MM.1S (cell line): Measurements from ENCODE around the gene ALPK3.

Experiments
- DNase-seq: peaks from one replicate; pipeline ENCODE4 v3.0.0-alpha.2; 2015
- H2AFZ ChIP-seq: fragments of 300-600 bp; sonication (generic); 2 replicates; pipeline ENCODE4 v1.6.0; 2016; ENCODE audit warnings: antibody characterized with exemption, low read length
- H3F3A ChIP-seq: fragments of 300-600 bp; sonication (generic); 2 replicates; pipeline ENCODE4 v1.6.1; 2016; ENCODE audit warnings: mild to moderate bottlenecking, antibody characterized with exemption, low read length, moderate library complexity, mixed read lengths; ENCODE audit not compliant: insufficient read depth
- H3K27ac ChIP-seq: fragments of 300-600 bp; sonication (generic); 2 replicates; pipeline ENCODE4 v1.5.1; 2016; ENCODE audit warnings: mild to moderate bottlenecking, low read length
- H3K27me3 ChIP-seq: fragments of 300-600 bp; sonication (generic); replicated peaks from 2 replicates; pipeline ENCODE4 v1.6.0; 2016; ENCODE audit warnings: low read length; ENCODE audit not compliant: insufficient read depth
- H3K36me3 ChIP-seq: fragments of 300-600 bp; sonication (generic); replicated peaks from 2 replicates; pipeline ENCODE4 v1.6.1; 2016; ENCODE audit warnings: mild to moderate bottlenecking, low read length, mixed read lengths; ENCODE audit not compliant: insufficient read depth
- H3K4me1 ChIP-seq: fragments of 300-600 bp; sonication (generic); 2 replicates; pipeline ENCODE4 v1.6.1; 2016; ENCODE audit warnings: low read length, mixed read lengths
- H3K4me2 ChIP-seq: fragments of 300-600 bp; sonication (generic); 2 replicates; pipeline ENCODE4 v1.6.0; 2016; ENCODE audit warnings: low read depth, low read length
- H3K4me3 ChIP-seq: fragments of 300-600 bp; sonication (generic); 2 replicates; pipeline ENCODE4 v1.5.1; 2016; ENCODE audit warnings: low read length, mixed read lengths
- H3K79me2 ChIP-seq: fragments of 300-600 bp; sonication (generic); 2 replicates; pipeline ENCODE4 v1.6.1; 2016; ENCODE audit warnings: mixed run types, low read length, mixed read lengths
- H3K9ac ChIP-seq: fragments of 300-600 bp; sonication (generic); 2 replicates; pipeline ENCODE4 v1.6.1; 2016; ENCODE audit warnings: low read length, mixed read lengths
- H3K9me2 ChIP-seq: fragments of 300-600 bp; sonication (generic); replicated peaks from 2 replicates; pipeline ENCODE4 v1.6.1; 2016; ENCODE audit warnings: mild to moderate bottlenecking, low read length, mixed read lengths; ENCODE audit not compliant: insufficient read depth
- H3K9me3 ChIP-seq: fragments of 300-600 bp; sonication (generic); replicated peaks from 2 replicates; pipeline ENCODE4 v1.6.1; 2016; ENCODE audit warnings: mild to moderate bottlenecking, low read length, mixed read lengths; ENCODE audit not compliant: insufficient read depth
- H4K20me1 ChIP-seq: fragments of 300-600 bp; sonication (generic); 2 replicates; pipeline ENCODE4 v1.6.1; 2016; ENCODE audit warnings: mild to moderate bottlenecking, low read length, moderate library complexity, mixed read lengths; ENCODE audit not compliant: insufficient read depth
- CTCF ChIP-seq: fragments of 300-600 bp; sonication (generic); IDR thresholded peaks from 2 replicates; pipeline ENCODE4 v1.5.1; 2016; ENCODE audit warnings: antibody characterized with exemption, low read length, mixed read lengths
- EZH2 ChIP-seq: fragments of 300-600 bp; sonication (generic); optimal IDR thresholded peaks from 2 replicates; pipeline ENCODE3; 2017; ENCODE audit warnings: low read depth, mild to moderate bottlenecking, antibody characterized with exemption, low read length, mixed read lengths
- EZH2phosphoT487 ChIP-seq: fragments of 300-600 bp; sonication (generic); IDR thresholded peaks from 2 replicates; pipeline ENCODE4 v1.6.1; 2018; ENCODE audit warnings: antibody characterized with exemption, low read length

ALPK3 gene

GRCh38 chr15:84857418-84858004 is 40.4 kb downstream of the ALPK3 start:
- TF ChIP-seq EZH2 (no peak), CTCF (no peak), EZH2phosphoT487 (no peak)
- Histone ChIP-seq H3K4me2 (no peak overlapping the region), H3K4me1 (no peaks in the 10 kb centered on the region), H3K36me3 (no peaks in the 10 kb centered on the region), H3K27me3 (no peaks in the 10 kb centered on the region), H4K20me1 (no peaks in the 10 kb centered on the region), H3K27ac (no peak overlapping the region), H3K9me2 (no peaks in the 10 kb centered on the region), H3K9me3 (no peaks in the 10 kb centered on the region), H3K79me2 (no peaks in the 10 kb centered on the region), H3K9ac (no peak overlapping the region), H3K4me3 (no peak overlapping the region), H2AFZ (no peak overlapping the region), H3F3A (no peaks in the 10 kb centered on the region)
- DNase-seq = no peak

GRCh38 chr15:84858231-84858630 is 41.1 kb downstream of the ALPK3 start:
- Histone ChIP-seq H3K9me3 (no peaks in the 10 kb centered on the region), H3K4me1 (no peaks in the 10 kb centered on the region), H3K9ac (no peak overlapping the region), H3F3A (no peaks in the 10 kb centered on the region), H3K9me2 (no peaks in the 10 kb centered on the region), H4K20me1 (no peaks in the 10 kb centered on the region), H3K27me3 (no peaks in the 10 kb centered on the region), H3K27ac (no peak overlapping the region), H3K79me2 (no peaks in the 10 kb centered on the region), H2AFZ (no peak overlapping the region), H3K4me3 (no peak overlapping the region), H3K4me2 (no peak overlapping the region), H3K36me3 (no peaks in the 10 kb centered on the region)
- no peak for DNase-seq
- TF ChIP-seq CTCF (no peak), EZH2phosphoT487 (no peak), EZH2 (no peak)

GRCh38 chr15:84859144-84859543 is 42.0 kb downstream of the ALPK3 start:
- Histone ChIP-seq H3K79me2 (no peaks in the 10 kb centered on the region), H3K36me3 (no peaks in the 10 kb centered on the region)

More at GRCh38 chr15:84859144-84859543, 42.0 kb downstream of the ALPK3 start:
- no peak overlapping the region for H3K9ac ChIP-seq
- no peaks in the 10 kb centered on the region for H3F3A ChIP-seq
- H3K4me2 ChIP-seq = no peak overlapping the region
- H3K27ac ChIP-seq = no peak overlapping the region
- no peaks in the 10 kb centered on the region for H4K20me1 ChIP-seq
- H3K9me2 ChIP-seq = no peaks in the 10 kb centered on the region
- no peaks in the 10 kb centered on the region for H3K9me3 ChIP-seq
- no peaks in the 10 kb centered on the region for H3K4me1 ChIP-seq
- no peak for DNase-seq
- H3K4me3 ChIP-seq = no peak overlapping the region
- H2AFZ ChIP-seq = no peak overlapping the region
- H3K27me3 ChIP-seq = no peaks in the 10 kb centered on the region
- TF ChIP-seq CTCF (no peak), EZH2phosphoT487 (no peak), EZH2 (no peak)
